GM19324 (cell line): ENCODE measurements around the gene TRIM49.
"Not testable (repeated sequence)": the region's sequence is repeated elsewhere in the genome, so short reads cannot be mapped to it uniquely, and the experiment has no call there.

Experiments used
- ATAC-seq: cut with Tn5 transposase; IDR thresholded peaks from one replicate; pipeline ENCODE4 v1.9.1; 2021; ENCODE audit warnings: mild to moderate bottlenecking, moderate library complexity; ENCODE audit not compliant: unreplicated experiment, low FRiP score

TRIM49 gene, protein sequence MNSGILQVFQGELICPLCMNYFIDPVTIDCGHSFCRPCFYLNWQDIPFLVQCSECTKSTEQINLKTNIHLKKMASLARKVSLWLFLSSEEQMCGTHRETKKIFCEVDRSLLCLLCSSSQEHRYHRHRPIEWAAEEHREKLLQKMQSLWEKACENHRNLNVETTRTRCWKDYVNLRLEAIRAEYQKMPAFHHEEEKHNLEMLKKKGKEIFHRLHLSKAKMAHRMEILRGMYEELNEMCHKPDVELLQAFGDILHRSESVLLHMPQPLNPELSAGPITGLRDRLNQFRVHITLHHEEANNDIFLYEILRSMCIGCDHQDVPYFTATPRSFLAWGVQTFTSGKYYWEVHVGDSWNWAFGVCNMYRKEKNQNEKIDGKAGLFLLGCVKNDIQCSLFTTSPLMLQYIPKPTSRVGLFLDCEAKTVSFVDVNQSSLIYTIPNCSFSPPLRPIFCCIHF

DNA sequence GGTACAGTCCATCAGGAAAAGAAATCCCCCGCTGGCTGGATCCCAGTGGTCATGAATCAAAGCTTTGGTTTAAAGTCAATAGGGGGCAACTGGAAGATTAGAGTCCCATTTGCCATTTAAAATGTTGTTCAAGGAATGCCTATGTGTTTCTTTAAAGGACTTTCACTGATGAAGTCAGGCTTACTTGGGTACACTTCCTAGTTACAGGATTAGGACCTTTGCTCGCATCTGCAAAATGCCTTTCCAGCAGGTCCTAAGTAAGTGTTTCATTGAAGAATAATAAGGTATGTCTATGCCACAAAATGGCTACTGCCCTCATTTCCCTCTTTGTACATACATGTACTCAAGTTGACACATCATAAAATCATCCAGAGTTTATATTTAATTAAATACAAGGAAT lies at the start of gene TRIM49:
TSS of gene TRIM49 (minus strand) at position 101 of the 400 bp plus-strand sequence. CDS start 4,106 bp downstream, outside the sequence.
- not testable (repeated sequence) for ATAC-seq

DNA sequence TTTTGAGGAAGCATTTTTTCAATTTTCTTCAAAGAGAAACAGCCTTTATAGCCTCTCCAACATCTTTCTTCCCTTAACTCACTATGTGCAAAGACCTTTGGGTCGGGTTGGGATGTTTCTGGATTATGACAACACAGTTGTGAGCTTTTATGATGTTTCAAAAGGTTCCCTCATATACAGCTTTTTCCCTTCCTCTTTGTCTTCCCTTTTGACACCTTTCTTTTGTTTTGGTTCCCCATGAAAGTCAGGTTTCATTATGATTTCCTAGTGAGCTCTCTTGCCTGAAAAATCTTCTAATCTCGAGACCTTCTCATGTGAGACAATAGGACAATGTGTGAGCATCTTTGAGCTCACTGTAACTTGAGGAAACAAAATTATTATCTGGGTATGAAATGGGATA lies 18.3 kb upstream of the TRIM49 start:
- not testable (repeated sequence) for ATAC-seq

DNA sequence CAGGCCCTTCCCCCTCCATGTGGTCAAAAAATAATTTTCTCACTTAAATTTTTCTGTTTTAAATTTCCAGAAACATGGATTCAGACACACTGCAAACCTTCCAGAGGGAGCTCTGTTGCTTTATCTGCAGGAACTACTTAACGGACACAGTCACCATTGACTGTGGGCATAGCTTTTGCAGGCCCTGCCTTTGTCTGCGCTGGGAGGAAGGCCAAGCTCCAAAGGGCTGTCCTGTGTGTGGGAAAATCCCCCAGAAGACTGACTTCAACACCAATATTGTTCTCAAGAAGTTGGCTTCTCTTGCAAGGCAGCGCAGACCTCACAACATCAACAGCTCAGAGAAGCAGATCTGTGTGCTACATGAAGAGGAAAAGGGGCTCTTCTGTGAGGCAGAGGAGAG lies 11.6 kb upstream of the TRIM49 start:
- not testable (repeated sequence) for ATAC-seq

GRCh38 chr11:89813535-89813934 lies 5.2 kb upstream of the TRIM49 start:
- ATAC-seq: not testable (repeated sequence)

DNA sequence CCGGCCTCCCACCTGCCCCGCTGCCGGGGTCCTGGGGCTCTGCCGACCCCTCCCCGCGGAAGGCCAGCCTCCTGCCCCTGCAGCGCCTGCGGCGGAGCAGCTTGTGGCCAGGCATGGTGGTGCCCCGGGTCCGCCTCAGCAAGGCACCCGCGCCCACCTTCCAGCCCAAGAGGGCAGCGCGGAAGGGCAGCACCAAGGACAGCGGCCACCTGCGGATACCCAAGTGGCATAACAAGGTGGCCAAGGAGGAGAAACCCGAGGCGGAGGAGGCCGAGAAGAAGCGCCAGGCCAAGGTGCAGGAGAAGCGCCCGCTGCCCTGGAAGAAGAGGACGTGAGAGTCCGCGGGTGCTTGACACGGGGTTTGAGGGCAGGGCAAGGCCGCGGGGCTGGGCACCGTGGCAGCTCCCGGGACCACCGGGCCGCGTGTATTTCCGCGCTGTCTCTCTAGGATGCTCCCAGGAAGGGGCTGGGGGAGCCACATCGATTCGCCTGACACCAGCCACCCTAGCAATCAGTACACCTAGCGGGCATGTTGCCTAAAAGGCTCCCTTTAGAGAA lies 20.8 kb downstream of the TRIM49 start:
- not testable (repeated sequence) for ATAC-seq

- ATAC-seq: not testable (repeated sequence)
Observed at GRCh38 chr11:89785726-89786125, 22.6 kb downstream of the TRIM49 start.

DNA sequence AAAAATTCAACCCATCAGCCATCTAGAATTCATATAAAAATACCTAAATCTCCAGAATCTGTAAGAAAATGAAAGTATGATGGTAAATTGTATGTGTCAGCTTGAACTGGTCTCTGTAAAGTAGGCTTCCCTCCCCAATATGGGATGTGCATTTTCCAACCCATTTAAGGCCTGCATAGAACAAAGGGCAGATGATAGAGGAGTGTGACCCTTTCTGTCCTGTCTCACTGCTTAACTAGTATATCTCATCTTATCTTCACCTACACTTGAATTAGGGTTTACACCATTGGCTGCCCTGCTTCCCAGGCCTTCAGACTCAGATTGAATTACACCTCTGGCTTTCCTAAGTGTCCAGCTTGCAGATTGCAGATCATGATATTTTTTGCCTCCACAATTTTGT lies 57.6 kb downstream of the TRIM49 start:
- ATAC-seq: not testable (repeated sequence)
